CD4-positive, alpha-beta memory T cell (primary cell): Measurements from ENCODE around the gene ECE1. TPM values are rescaled to one million over a fixed set of nuclear protein-coding genes. Genes with fewer than 3 reads are reported as not detected.
"Not testable (repeated sequence)": the region's sequence is repeated elsewhere in the genome, so short reads cannot be mapped to it uniquely, and the experiment has no call there.

Source experiments
- CTCF ChIA-PET: fragments of 350-600 bp; sonication (Branson Sonifier 250); formaldehyde crosslinking; loops from one replicate; lab custom pipeline; 2021; ENCODE audit warnings: inconsistent platforms; ENCODE audit not compliant: partially characterized antibody; lab: Charles Lee
- POLR2A ChIA-PET: fragments of 350-600 bp; sonication (Branson Sonifier 250); formaldehyde crosslinking; loops from one replicate; lab custom pipeline; 2021; ENCODE audit not compliant: partially characterized antibody; lab: Charles Lee
- DNase-seq, 5 donors: peaks; one replicate each; pipeline versions ENCODE4 v3.0.0 to v3.0.0-alpha.2; 2020 to 2022; ENCODE audit warnings: mixed read lengths in 1 of 5
- H3K27ac ChIP-seq: one replicate; pipeline ENCODE4 v1.7.0; 2013; ENCODE audit warnings: low read depth, low read length
- H3K27me3 ChIP-seq: 2 replicates; pipeline ENCODE4 v1.7.0; 2013; ENCODE audit warnings: mild to moderate bottlenecking, low read length, moderate library complexity; ENCODE audit not compliant: insufficient read depth
- H3K36me3 ChIP-seq: 2 replicates; pipeline ENCODE4 v1.7.0; 2013; ENCODE audit warnings: mild to moderate bottlenecking, low read length, moderate library complexity; ENCODE audit not compliant: insufficient read depth
- H3K4me1 ChIP-seq: 2 replicates; pipeline ENCODE4 v1.7.0; 2013; ENCODE audit warnings: mild to moderate bottlenecking, low read length, moderate library complexity; ENCODE audit not compliant: insufficient read depth
- H3K4me3 ChIP-seq, 2 donors: one replicate each; pipeline ENCODE4 v1.7.0; 2013; ENCODE audit warnings: low read length in 2 of 2, mild to moderate bottlenecking in 1 of 2
- H3K9me3 ChIP-seq, 2 donors: one replicate each; pipeline ENCODE4 v1.7.0; 2013; ENCODE audit warnings: low read length in 2 of 2, control low read depth in 1 of 2; ENCODE audit not compliant: control insufficient read depth in 1 of 2
- H3K27ac Mint-ChIP-seq, 7 donors: one replicate each; pipeline ENCODE4 v1.8.0; 2020 to 2021; ENCODE audit warnings: mixed read lengths in 7 of 7, mild to moderate bottlenecking in 6 of 7, inconsistent platforms in 3 of 7, moderate library complexity in 3 of 7
- H3K27me3 Mint-ChIP-seq, 2 donors: one replicate each; pipeline ENCODE4 v1.8.0; 2020 to 2021; ENCODE audit warnings: mixed read lengths in 2 of 2
- H3K36me3 Mint-ChIP-seq, 2 donors: one replicate each; pipeline ENCODE4 v1.8.0; 2020 to 2021; ENCODE audit warnings: mixed read lengths in 2 of 2, inconsistent platforms in 1 of 2, mild to moderate bottlenecking in 1 of 2
- H3K4me1 Mint-ChIP-seq, 4 donors: one replicate each; pipeline ENCODE4 v1.8.0; 2020 to 2021; ENCODE audit warnings: mixed read lengths in 4 of 4, mild to moderate bottlenecking in 1 of 4
- H3K4me3 Mint-ChIP-seq, 8 donors: one replicate each; pipeline ENCODE4 v1.8.0; 2020 to 2021; ENCODE audit warnings: mixed read lengths in 8 of 8, mild to moderate bottlenecking in 7 of 8, moderate library complexity in 6 of 8, inconsistent platforms in 3 of 8
- H3K9me3 Mint-ChIP-seq, 8 donors: one replicate each; pipeline ENCODE4 v1.8.0; 2020 to 2021; ENCODE audit warnings: mixed read lengths in 8 of 8, mild to moderate bottlenecking in 5 of 8, inconsistent platforms in 3 of 8, moderate library complexity in 1 of 8
- intact Hi-C: fragments of 100-400 bp; cut with micrococcal nuclease; formaldehyde crosslinking; loops from one replicate; pipeline ENCODE4 v1.15.1; 2023
- polyA plus RNA-seq, 2 donors: library from polyadenylated mRNA; unstranded; fragments of 300-500 nt; fragmentation: Illumina TruSeq; gene quantifications; one replicate each; pipeline ENCODE4 v1.2.3, GENCODE V29; 2021
- total RNA-seq, 2 experiments: library from RNA; stranded (reverse); gene quantifications; one replicate each; pipeline ENCODE4 v1.2.3, GENCODE V29; 2021

Gene ECE1
- total and polyA plus RNA-seq, 4 experiments from 2014 or later: 10.0 to 104 (median 75.6) TPM

- H3K4me1 ChIP-seq: peaks cover 43% of the 10 kb centered on the region
- POLR2A ChIA-PET: interaction anchor here (1.3 to 11.1 kb wide), 6 partner anchors 10 to 62 kb away, joined by 3 to 201 read pairs (median 32); partner anchors contain the start of gene ECE1
These were observed 8.2 kb downstream of the ECE1 start for GRCh38 chr1:21282020-21282419.

DNA sequence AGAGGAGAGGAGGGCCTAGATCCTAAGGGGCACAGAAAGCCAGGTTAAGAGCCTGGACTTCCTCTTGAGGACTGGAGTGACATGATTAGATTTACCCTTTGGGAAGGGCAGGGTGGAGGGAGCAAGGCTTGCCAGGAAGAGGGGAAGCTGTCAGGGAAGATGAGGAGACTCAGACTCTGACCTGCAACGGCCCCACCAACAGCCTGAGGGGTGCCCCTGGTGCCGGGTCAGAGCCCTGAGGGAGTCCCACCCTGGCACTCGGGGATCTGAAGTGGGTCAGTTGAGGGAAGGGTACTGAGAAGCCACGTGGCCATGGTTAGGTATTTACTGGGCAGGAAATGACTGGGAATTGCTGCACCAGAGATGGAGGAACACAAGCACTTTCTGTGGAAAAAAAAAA is 9.8 kb downstream of the ECE1 start:
- H3K4me3 ChIP-seq: peak overlapping the region in 1 of 2 donors; percentile 17
- peak overlapping the region; percentile 61 for H3K27ac ChIP-seq
- DNase-seq: no peak
- H3K27me3 Mint-ChIP-seq: no peaks in the 10 kb centered on the region
- H3K4me1 Mint-ChIP-seq: peaks cover 36 to 66% (median 50%) of the 10 kb centered on the region in 4 donors
- CTCF ChIA-PET: interaction anchor here (1.1 to 4.7 kb wide), 8 partner anchors 10 to 88 kb away, joined by 3 to 63 read pairs (median 12); no protein-coding TSS in a partner anchor
- peaks cover 19 to 44% of the 10 kb centered on the region in 2 donors for H3K36me3 Mint-ChIP-seq
- H3K27ac Mint-ChIP-seq: peak overlapping the region; percentile 95 to 99 (median 98)
- peaks cover 43% of the 10 kb centered on the region for H3K4me1 ChIP-seq
- no peaks in the 10 kb centered on the region for H3K9me3 ChIP-seq
- intact Hi-C loops: loop anchor here (1.0 to 2.0 kb wide), 3 partner anchors 9 to 54 kb away; no protein-coding TSS in a partner anchor
- peak overlapping the region; percentile 76 to 90 (median 82) for H3K4me3 Mint-ChIP-seq
- H3K9me3 Mint-ChIP-seq: no peaks in the 10 kb centered on the region
- POLR2A ChIA-PET: interaction anchor here (0.6 to 11.1 kb wide), 11 partner anchors 11 to 793 kb away, joined by 3 to 201 read pairs (median 11); partner anchors contain the start of gene ECE1
- H3K27me3 ChIP-seq: no peaks in the 10 kb centered on the region
- peaks cover 5% of the 10 kb centered on the region for H3K36me3 ChIP-seq

More at GRCh38 chr1:21282020-21282419, 8.2 kb downstream of the ECE1 start:
- Mint-ChIP-seq H3K27ac (peak overlapping the region in 1 of 7 donors; percentile 41), H3K4me1 (peaks cover 35 to 66% (median 48%) of the 10 kb centered on the region in 4 donors), H3K36me3 (peaks cover 24 to 42% of the 10 kb centered on the region in 2 donors)
- H3K4me3 Mint-ChIP-seq, H3K9me3 Mint-ChIP-seq, H3K36me3 ChIP-seq, H3K9me3 ChIP-seq, H3K4me3 ChIP-seq, H3K27ac ChIP-seq, DNase-seq, H3K27me3 ChIP-seq, H3K27me3 Mint-ChIP-seq, intact Hi-C loops: not testable (repeated sequence)
- CTCF ChIA-PET: interaction anchor here (2.2 to 4.7 kb wide), 3 partner anchors 12 to 53 kb away, joined by 8 to 24 read pairs (median 19); no protein-coding TSS in a partner anchor

- Mint-ChIP-seq H3K27ac (peak overlapping the region; percentile 95 to 99 (median 98)), H3K27me3 (no peaks in the 10 kb centered on the region), H3K4me1 (peaks cover 36 to 65% (median 51%) of the 10 kb centered on the region in 4 donors), H3K36me3 (peaks cover 20 to 44% of the 10 kb centered on the region in 2 donors), H3K9me3 (no peaks in the 10 kb centered on the region), H3K4me3 (peak overlapping the region; percentile 76 to 90 (median 82))
- peak overlapping the region in 1 of 2 donors; percentile 17 for H3K4me3 ChIP-seq
- CTCF ChIA-PET: interaction anchor here (1.1 to 4.7 kb wide), 10 partner anchors 10 to 89 kb away, joined by 3 to 63 read pairs (median 6); no protein-coding TSS in a partner anchor
- peaks cover 43% of the 10 kb centered on the region for H3K4me1 ChIP-seq
- no peaks in the 10 kb centered on the region for H3K27me3 ChIP-seq
- peak overlapping the region; percentile 61 for H3K27ac ChIP-seq
- intact Hi-C loops: loop anchor here (1.0 to 2.0 kb wide), 3 partner anchors 9 to 55 kb away; no protein-coding TSS in a partner anchor
- POLR2A ChIA-PET: interaction anchor here (0.5 to 11.1 kb wide), 16 partner anchors 9 to 793 kb away, joined by 3 to 201 read pairs (median 4); partner anchors contain the start of genes ECE1 and HP1BP3
- peaks cover 5% of the 10 kb centered on the region for H3K36me3 ChIP-seq
- H3K9me3 ChIP-seq: no peaks in the 10 kb centered on the region
- no peak for DNase-seq
These were observed 10.2 kb downstream of the ECE1 start for GRCh38 chr1:21280011-21280471.

DNA sequence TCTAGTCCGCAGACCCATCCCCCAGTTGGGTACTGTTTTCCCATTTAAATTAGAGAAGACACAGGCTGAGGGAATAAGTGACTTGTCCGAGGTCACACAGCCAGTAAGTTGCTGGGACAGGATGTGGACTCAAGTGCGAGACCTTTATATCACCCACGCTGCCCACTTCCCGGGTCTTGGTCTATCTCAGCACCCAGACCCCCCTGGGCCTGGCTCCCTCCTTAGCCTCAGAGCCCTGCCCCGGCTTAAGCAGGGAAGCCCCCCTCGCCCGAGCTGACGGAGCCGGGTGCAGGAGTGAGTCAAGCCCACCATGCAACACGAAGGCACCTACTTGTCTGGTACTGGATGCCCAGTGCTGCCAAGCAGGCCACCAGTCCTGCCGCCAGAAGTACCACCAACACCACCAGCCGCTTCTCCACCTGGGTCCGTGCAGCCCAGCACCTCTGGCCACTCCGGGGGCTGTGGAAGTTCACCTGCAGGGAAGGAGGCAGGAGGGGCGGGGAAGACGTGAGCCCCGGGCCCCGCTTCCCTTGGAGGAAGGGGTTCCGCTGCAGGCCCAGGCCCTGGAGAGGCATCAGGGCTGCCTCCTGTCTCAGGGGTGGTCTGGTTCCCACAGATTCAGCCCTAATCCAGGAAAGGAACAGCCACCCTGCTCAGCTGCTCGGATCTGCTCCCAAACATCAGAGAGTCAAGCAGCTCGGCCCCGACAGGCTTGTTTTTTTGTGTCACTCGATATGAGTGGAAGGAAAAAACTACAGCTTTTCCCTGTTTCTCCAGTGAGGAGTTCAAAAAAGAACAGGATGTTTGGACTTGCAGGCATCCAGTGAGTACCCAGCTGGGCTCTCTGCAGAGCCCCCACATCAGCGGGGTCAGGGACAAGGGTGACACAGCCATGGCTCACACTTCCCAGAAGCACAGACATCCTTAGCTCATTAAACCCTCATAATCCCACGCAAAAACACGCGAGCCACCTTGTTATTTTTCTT is 11.1 kb downstream of the ECE1 start:
- no peak overlapping the region for H3K4me3 ChIP-seq
- Mint-ChIP-seq H3K9me3 (no peaks in the 10 kb centered on the region), H3K27me3 (no peaks in the 10 kb centered on the region), H3K4me1 (peaks cover 40 to 69% (median 54%) of the 10 kb centered on the region in 4 donors), H3K4me3 (peak overlapping the region; percentile 45 to 90 (median 82)), H3K36me3 (peaks cover 25 to 50% of the 10 kb centered on the region in 2 donors), H3K27ac (peak overlapping the region; percentile 95 to 99 (median 98))
- no peaks in the 10 kb centered on the region for H3K9me3 ChIP-seq
- H3K4me1 ChIP-seq: peaks cover 43% of the 10 kb centered on the region
- POLR2A ChIA-PET: interaction anchor here (0.5 to 11.1 kb wide), 17 partner anchors 8 to 740 kb away, joined by 3 to 201 read pairs (median 4); partner anchors contain the start of genes ECE1 and HP1BP3
- CTCF ChIA-PET: interaction anchor here (0.9 to 4.7 kb wide), 12 partner anchors 9 to 90 kb away, joined by 3 to 63 read pairs (median 5); no protein-coding TSS in a partner anchor
- H3K36me3 ChIP-seq: peaks cover 7% of the 10 kb centered on the region
- intact Hi-C loops: no loop called here
- peak overlapping the region; percentile 61 for H3K27ac ChIP-seq
- DNase-seq: no peak
- no peaks in the 10 kb centered on the region for H3K27me3 ChIP-seq

DNA sequence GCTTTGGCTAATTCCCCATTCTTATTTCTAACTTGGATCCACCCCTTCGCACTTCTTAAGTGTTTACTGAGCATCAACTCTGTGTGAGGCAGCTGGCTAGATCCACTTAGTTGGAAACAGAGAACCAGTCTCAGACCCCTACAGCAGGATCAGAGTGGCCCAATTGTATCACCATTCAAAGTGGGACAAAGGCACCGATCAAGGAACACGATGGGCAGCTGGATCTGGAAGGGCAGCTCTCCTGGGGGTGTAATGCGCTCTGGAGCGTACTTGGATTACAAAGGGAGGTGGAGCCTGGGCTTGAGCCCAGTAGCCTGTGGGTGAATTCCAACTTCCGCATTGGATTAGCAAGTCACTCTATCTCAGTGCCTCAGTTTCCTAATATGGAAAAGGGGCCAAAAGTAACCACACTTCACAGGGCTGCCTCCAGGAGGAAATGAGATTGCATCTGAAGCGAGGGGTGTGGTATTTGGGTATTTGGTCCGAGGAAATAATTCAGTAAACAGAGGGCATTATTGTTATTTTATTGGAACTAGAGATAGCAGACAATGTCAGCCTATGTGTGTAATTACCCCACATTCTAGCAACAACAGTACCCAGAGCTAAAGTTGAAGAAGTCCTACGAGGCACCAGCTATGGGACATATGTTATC is 11.9 kb downstream of the ECE1 start:
- Histone ChIP-seq H3K4me1 (peaks cover 43% of the 10 kb centered on the region), H3K27me3 (no peaks in the 10 kb centered on the region), H3K27ac (peak overlapping the region; percentile 61), H3K36me3 (peaks cover 5% of the 10 kb centered on the region), H3K9me3 (no peaks in the 10 kb centered on the region), H3K4me3 (no peak overlapping the region)
- ChIA-PET POLR2A (interaction anchor here (1.1 to 11.1 kb wide), 3 partner anchors 9 to 55 kb away, joined by 3 to 201 read pairs (median 4); partner anchors contain the start of gene ECE1), CTCF (interaction anchor here (0.9 to 3.4 kb wide), 5 partner anchors 8 to 90 kb away, joined by 3 to 63 read pairs (median 16); no protein-coding TSS in a partner anchor)
- Mint-ChIP-seq H3K27ac (peak overlapping the region; percentile 68 to 92 (median 87)), H3K4me1 (peaks cover 36 to 64% (median 49%) of the 10 kb centered on the region in 4 donors), H3K36me3 (peaks cover 24 to 49% of the 10 kb centered on the region in 2 donors), H3K9me3 (no peaks in the 10 kb centered on the region), H3K27me3 (no peaks in the 10 kb centered on the region), H3K4me3 (peak overlapping the region in 4 of 8 donors; percentile 21 to 52 (median 32))
- DNase-seq: no peak
- intact Hi-C loops: no loop called here

- no peak overlapping the region for H3K27ac ChIP-seq
- peaks cover 28 to 57% of the 10 kb centered on the region in 2 donors for H3K36me3 Mint-ChIP-seq
- ChIA-PET POLR2A (interaction anchor here (0.8 to 11.1 kb wide), 3 partner anchors 15 to 68 kb away, joined by 3 to 201 read pairs (median 4); partner anchors contain the start of gene ECE1), CTCF (interaction anchor here (3.4 kb wide), 1 partner anchor 7 kb away, joined by 63 read pairs; no protein-coding TSS in a partner anchor)
- no peaks in the 10 kb centered on the region for H3K27me3 ChIP-seq
- H3K27ac Mint-ChIP-seq: peak overlapping the region; percentile 14 to 87 (median 66)
- H3K4me3 ChIP-seq: no peak overlapping the region
- H3K9me3 Mint-ChIP-seq: no peaks in the 10 kb centered on the region
- intact Hi-C loops: no loop called here
- H3K36me3 ChIP-seq: peaks cover 13% of the 10 kb centered on the region
- no peaks in the 10 kb centered on the region for H3K27me3 Mint-ChIP-seq
- no peaks in the 10 kb centered on the region for H3K9me3 ChIP-seq
- H3K4me1 Mint-ChIP-seq: peaks cover 35 to 58% (median 45%) of the 10 kb centered on the region in 4 donors
- DNase-seq: no peak
- peaks cover 41% of the 10 kb centered on the region for H3K4me1 ChIP-seq
- H3K4me3 Mint-ChIP-seq: no peak overlapping the region
These were observed 13.1 kb downstream of the ECE1 start for GRCh38 chr1:21277180-21277579.
